CD4-positive, alpha-beta T cell treated with Interleukin-4 for 4 hours (primary cell): Measurements from ENCODE around the gene NDUFAF2.
"Not testable (repeated sequence)": the region's sequence is repeated elsewhere in the genome, so short reads cannot be mapped to it uniquely, and the experiment has no call there.

ENCODE experiments used
- DNase-seq: peaks from one replicate; pipeline ENCODE4 v3.0.0-alpha.2; 2020

NDUFAF2 gene

DNA sequence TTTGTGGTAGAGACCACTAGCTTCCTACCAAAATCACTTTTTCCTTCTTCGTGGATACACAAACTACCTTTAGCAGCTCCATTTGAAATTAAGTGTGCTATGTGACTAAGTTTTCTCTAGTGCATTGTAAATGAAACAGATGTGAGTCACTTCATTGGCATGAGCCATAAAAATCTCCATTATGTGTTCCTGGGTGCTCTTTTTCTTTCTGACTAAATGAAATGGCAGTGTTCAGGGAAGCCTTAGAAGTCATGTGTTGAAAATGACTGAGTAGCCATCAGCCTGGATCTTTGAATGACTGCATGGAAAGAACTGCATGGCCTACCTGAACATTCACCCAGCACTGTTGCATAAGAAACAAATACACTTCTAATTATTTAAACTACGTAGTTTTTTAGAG is 107.9 kb downstream of the NDUFAF2 start:
- no peak for DNase-seq

GRCh38 chr5:61053937-61054336 is 108.9 kb downstream of the NDUFAF2 start:
- no peak for DNase-seq

- DNase-seq, result peak; percentile 41
Observed at GRCh38 chr5:61055434-61056006, 110.5 kb downstream of the NDUFAF2 start.

DNA sequence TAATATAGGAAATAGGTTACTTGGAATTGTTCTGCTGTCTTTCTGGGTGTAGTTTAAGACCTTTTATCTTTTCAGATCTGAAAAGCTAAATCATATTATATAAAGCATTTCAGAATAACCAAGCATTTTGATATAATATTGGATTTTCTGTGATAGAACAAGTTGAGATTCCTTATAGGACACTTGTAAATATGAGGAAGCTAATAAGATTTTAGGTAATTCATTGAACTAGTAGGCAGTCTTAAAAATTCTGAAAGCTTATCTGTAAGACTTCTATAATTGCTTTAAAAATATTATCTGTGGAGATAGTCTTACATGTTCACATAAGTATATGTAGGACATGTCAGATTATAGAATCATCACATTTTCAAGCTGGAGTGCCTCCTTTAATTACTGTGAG is 114.5 kb downstream of the NDUFAF2 start:
- DNase-seq, result no peak

DNA sequence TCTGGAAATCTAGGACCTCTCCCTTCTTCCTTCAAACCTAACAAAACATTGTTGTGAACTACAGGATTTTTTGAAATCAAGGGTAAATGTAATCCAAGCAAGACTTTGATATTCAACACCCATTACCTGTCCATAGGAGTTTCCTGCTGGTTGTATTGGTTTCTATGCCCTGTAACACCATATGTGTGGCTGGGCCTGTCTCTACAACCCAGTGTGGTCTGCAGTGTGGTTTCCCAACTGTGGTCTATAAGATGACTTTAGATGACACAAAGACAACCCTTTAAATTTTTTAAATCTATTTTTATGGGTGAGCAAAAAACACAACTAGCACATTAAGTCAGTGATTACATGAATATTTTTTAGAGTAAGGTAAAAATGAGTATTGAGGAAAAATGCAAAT is 124.1 kb downstream of the NDUFAF2 start:
- no peak for DNase-seq

- no peak for DNase-seq
Observed at GRCh38 chr5:61071526-61071925, 126.5 kb downstream of the NDUFAF2 start.

GRCh38 chr5:61076626-61077025 is 131.6 kb downstream of the NDUFAF2 start:
- no peak for DNase-seq

DNA sequence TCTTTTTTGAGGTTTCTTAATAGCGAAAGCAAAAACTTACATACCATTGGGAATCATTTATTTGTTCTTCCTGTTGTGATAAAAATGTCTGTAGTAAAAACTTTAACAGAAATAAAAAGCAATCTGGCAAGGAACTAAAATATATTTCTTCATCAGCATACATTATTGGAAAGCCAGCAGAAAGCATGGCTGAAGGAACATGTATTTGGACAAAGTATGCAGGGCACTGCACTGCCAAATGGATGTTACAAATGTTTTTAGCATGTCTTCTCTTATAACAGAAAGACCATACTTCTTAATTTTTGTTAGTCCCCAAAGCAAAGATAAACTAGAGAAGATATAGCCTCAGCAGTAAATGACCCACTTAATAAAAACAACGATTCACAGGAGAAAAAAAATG is 136.7 kb downstream of the NDUFAF2 start:
- DNase-seq, result no peak

- no peak for DNase-seq
Observed at GRCh38 chr5:61082516-61083280, 137.7 kb downstream of the NDUFAF2 start.

DNA sequence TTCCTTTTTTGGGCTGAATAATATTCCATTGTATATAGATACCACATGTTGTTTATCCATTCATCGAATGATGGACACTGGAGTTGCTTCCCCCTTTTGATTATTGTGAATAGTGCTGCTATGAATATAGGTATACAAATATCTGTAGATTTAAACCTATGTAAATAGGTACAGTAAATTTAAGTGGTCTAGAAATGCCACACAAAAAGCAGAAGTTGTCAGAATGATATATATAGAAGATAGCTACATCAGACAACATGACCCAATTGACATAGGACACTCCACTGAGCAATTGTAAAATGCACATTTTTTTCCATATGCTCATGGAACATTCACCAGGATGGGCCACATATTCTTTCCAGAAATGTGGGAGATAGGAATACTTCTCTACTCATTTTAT is 139.7 kb downstream of the NDUFAF2 start:
- DNase-seq, result no peak

- no peak for DNase-seq
Observed at GRCh38 chr5:61085885-61086284, 140.9 kb downstream of the NDUFAF2 start.

- no peak for DNase-seq
Observed at GRCh38 chr5:61087921-61088320, 142.9 kb downstream of the NDUFAF2 start.

- DNase-seq, result no peak
Observed at GRCh38 chr5:61089351-61089750, 144.3 kb downstream of the NDUFAF2 start.

- not testable (repeated sequence) for DNase-seq
Observed at GRCh38 chr5:61093046-61093771, 148.2 kb downstream of the NDUFAF2 start.

GRCh38 chr5:61097465-61097864 is 152.5 kb downstream of the NDUFAF2 start:
- DNase-seq, result no peak

DNA sequence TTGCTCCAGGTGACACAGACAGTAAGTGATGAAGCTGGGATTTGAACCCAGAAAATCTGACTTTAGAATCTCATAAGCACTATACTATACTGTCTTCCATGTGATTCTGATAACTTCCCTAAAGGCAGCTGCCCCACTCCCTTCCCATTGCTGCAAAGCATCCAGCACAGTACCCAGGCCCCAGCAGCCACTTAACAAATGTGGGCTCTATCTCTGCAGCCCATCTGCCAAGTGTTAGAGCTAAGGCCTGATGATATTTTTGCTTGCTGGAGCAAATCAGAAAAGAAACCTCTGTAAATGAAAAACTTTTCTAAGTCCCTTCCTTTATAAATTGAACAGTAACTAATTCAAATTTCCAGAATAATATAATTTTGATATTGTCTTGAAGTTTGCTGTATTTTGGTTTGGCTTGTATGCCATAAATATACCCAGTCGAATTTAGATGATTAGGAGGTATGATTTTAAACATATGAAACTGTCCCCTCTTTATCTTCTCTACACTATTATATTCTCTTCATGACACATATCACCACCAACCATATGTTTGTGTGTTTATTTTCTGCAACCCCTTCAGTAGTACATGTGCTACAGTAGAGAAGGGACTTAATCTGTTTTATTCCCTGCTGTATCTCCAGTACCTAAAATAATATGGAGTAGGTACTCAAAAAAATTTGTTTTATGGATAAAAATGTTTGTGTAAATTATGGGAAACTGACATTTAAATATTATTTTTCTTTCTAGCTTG is 153.4 kb downstream of the NDUFAF2 start:
- no peak for DNase-seq

DNA sequence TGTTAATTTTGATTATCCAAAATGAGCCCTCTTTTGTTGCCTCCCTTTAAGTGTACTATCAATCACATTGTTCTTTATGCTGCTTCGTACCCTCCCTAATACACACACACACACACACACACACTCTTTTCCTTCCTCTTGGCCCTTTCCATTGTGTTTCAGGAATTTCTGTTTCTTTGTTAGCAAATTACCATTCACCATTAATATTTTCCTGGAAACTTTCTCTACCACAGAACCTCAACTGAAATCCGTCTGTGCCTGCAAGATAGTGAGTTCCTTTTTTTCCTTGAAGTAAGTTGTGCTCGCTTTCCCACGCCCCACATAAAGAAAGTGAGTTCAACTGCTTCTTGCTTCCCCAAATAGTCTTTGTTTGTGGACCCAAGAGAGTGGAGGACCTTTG is 155.4 kb downstream of the NDUFAF2 start:
- DNase-seq, result no peak

DNA sequence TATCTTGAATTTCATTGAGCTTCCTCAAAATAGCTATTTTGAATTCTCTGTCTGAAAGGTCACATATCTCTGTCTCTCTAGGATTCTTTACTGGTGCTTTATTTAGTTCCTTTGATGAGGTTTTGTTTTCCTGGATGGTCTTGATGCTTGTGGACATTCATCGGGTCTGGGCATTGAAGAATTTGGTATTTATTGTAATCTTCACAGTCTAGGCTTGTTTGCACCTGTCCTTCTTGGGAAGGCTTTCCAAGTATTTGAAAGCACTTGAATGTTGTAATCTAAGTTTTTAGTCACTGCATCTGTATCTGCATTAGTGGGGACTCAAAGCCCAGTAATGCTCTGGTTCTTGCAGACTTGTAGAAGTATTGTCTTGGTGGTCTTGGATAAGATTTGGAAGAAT is 169.4 kb downstream of the NDUFAF2 start:
- no peak for DNase-seq

GRCh38 chr5:61115968-61116367 is 171.0 kb downstream of the NDUFAF2 start:
- DNase-seq, result no peak

- DNase-seq, result no peak
Observed at GRCh38 chr5:61119066-61119465, 174.1 kb downstream of the NDUFAF2 start.

DNA sequence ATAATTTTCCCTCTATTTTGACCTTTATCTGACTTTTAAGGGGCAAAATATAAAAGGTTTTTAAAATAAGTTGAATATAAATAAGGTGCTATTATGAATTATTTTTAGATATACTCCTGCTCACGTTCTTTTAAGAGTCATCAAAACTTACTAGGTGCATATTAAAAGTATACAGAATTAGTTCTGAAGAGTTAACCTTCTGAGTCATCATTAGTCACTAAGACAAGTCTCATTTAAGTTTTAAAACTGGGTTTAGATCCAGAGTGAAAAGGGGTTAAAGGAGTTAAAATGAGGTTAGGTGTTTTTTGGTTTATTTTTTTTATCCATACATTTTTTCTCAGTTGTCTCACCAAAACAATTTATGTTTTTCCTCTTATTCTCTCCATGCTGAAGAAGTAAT is 175.5 kb downstream of the NDUFAF2 start:
- no peak for DNase-seq

DNA sequence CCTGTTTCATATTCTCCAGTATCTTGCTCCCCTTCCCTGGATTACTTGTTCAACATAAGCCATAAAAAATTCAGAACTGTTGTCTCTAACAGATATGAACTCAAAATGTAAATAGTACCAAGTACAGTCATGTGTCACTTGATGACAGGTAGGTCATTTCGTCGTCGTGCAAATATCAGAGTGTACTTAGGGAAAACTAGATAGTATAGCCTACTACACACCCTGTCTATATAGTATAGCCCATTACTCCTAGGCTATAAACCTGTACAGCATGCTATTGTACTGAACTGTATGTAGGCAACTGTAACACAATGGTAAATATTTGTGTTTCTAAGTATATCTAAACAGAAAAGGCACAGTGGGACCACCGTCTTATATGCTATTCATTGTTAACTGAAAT is 178.1 kb downstream of the NDUFAF2 start:
- DNase-seq, result no peak

DNA sequence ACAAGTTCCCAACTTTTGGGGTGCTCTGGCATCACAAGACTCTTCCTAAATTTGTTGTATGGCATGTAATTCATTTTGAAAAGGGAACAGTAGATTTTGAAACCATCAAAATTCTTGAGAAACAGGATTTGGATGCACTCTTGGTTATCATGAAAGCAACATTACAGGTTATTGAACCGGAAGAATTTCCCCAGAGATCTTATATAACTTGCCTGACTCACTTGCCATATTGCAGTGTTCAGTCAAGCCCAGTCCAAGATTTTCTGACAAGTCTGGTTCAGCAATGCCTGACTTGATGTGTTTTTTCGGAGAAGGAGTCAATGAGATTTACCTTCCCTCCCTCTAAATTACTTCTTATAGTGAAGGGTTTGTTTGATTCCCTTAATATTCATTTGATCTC is 185.3 kb downstream of the NDUFAF2 start:
- no peak for DNase-seq

- no peak for DNase-seq
Observed at GRCh38 chr5:61132559-61132958, 187.6 kb downstream of the NDUFAF2 start.
